Body of pancreas (tissue), 4 donors: ENCODE data around the gene TMEM82.

Experiments
- POLR2A ChIP-seq, 3 donors: fragments of 450-650 bp; IDR thresholded peaks; one replicate each; pipeline ENCODE4 v1.6.1; 2016; ENCODE audit warnings: antibody characterized with exemption in 3 of 3, mild to moderate bottlenecking in 2 of 3
- TF ChIP-seq, protein P1 (sequence below), 7 experiments: fragments of 450-650 bp in 4 of 7; fragments of 200-600 bp in 3 of 7; sonication (generic) in 3 of 7; IDR thresholded peaks; one replicate each; pipeline ENCODE4 v1.5.1; 2016 to 2019; ENCODE audit warnings: antibody characterized with exemption in 7 of 7

DNA sequence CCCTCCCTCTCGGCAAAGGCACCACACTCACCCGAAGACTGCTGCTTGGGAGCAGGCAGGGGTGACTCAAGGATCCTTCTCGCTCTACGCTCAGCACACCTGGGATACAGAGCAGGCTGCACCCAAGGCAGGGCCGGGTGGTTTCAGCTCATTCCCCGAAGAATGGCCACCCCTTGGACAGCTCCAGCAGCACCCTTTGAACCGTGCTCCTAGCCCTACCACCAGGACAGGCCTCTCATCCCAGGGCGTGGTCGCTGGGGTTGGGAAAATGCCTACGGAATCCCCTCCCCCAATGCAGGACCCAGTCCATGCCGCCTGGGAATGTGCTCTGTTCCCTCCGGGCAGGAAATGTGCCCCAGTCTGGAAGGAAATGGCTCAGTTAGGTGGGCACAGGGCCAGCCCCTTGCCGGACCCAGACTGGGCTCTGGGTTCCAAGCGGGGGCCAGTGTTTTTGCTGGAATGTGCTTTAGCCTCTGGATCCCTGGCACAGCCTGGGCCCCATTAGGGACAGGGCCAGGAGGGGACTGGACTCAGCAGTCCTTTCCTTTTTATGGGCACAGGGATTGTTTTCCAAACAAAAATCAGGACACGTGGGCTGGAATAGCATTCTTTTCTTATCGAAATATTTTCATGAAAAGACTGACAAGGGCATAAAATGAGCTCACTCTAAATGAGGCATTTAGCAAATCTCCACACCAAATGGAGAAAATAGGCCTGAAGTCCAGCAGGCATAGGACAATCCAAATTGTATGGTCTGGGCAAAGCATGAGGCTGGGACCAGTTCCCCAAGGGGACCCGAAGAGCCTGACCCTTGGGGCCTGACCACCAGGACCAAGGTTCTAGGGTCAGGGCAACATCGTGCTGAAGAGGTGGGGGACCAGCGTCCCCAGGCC lies 7.3 kb downstream of the TMEM82 start:
- TF ChIP-seq, protein P1, sequence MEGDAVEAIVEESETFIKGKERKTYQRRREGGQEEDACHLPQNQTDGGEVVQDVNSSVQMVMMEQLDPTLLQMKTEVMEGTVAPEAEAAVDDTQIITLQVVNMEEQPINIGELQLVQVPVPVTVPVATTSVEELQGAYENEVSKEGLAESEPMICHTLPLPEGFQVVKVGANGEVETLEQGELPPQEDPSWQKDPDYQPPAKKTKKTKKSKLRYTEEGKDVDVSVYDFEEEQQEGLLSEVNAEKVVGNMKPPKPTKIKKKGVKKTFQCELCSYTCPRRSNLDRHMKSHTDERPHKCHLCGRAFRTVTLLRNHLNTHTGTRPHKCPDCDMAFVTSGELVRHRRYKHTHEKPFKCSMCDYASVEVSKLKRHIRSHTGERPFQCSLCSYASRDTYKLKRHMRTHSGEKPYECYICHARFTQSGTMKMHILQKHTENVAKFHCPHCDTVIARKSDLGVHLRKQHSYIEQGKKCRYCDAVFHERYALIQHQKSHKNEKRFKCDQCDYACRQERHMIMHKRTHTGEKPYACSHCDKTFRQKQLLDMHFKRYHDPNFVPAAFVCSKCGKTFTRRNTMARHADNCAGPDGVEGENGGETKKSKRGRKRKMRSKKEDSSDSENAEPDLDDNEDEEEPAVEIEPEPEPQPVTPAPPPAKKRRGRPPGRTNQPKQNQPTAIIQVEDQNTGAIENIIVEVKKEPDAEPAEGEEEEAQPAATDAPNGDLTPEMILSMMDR (IDR thresholded peaks at IDR 0.05), result no peak
- no peak for TF ChIP-seq POLR2A (IDR thresholded peaks at IDR 0.05)
